Endodermal cell (in vitro differentiated cells): ENCODE measurements around the gene MYBPC1. TPM values are rescaled to one million over a fixed set of nuclear protein-coding genes. Genes with fewer than 3 reads are reported as not detected.

Experiments
- DNase-seq: peaks from one replicate; pipeline ENCODE4 v3.0.0-alpha.2; 2017
- H3K27ac ChIP-seq: 2 replicates; pipeline ENCODE4 v1.5.1; 2013; ENCODE audit warnings: mild to moderate bottlenecking, low read depth, low read length, moderate library complexity
- H3K27me3 ChIP-seq: 2 replicates; pipeline ENCODE4 v1.6.1; 2013; ENCODE audit warnings: mild to moderate bottlenecking, low read length, moderate library complexity; ENCODE audit not compliant: insufficient read depth, control insufficient read depth, poor library complexity, severe bottlenecking
- H3K36me3 ChIP-seq: 2 replicates; pipeline ENCODE4 v1.7.0; 2013; ENCODE audit warnings: mild to moderate bottlenecking, low read length, moderate library complexity; ENCODE audit not compliant: control insufficient read depth, insufficient read depth
- H3K4me1 ChIP-seq: one replicate; pipeline ENCODE4 v1.7.0; 2013; ENCODE audit warnings: low read length; ENCODE audit not compliant: control insufficient read depth, insufficient read depth
- H3K4me3 ChIP-seq: 2 replicates; pipeline ENCODE4 v1.5.1; 2013; ENCODE audit warnings: mild to moderate bottlenecking, low read length, moderate library complexity
- H3K9ac ChIP-seq: 2 replicates; pipeline ENCODE4 v1.6.1; 2013; ENCODE audit warnings: mild to moderate bottlenecking, low read length, moderate library complexity; ENCODE audit not compliant: poor library complexity, severe bottlenecking; ENCODE audit errors: extremely low read depth
- H3K9me3 ChIP-seq: 2 replicates; pipeline ENCODE4 v1.6.1; 2013; ENCODE audit warnings: mild to moderate bottlenecking, low read length, moderate library complexity; ENCODE audit not compliant: control insufficient read depth
- H3K27ac Mint-ChIP-seq: 2 replicates; pipeline ENCODE4 v1.8.0; 2020; ENCODE audit warnings: mixed read lengths
- H3K27me3 Mint-ChIP-seq: 2 replicates; pipeline ENCODE4 v1.8.0; 2021; ENCODE audit warnings: mild to moderate bottlenecking, mixed read lengths; ENCODE audit not compliant: insufficient read depth
- H3K36me3 Mint-ChIP-seq: 2 replicates; pipeline ENCODE4 v1.8.0; 2020; ENCODE audit warnings: low read depth, mixed read lengths
- H3K4me1 Mint-ChIP-seq: 2 replicates; pipeline ENCODE4 v1.8.0; 2020; ENCODE audit warnings: mixed read lengths
- H3K4me3 Mint-ChIP-seq: 2 replicates; pipeline ENCODE4 v1.8.0; 2020; ENCODE audit warnings: mild to moderate bottlenecking, moderate library complexity, mixed read lengths
- H3K9me3 Mint-ChIP-seq: 2 replicates; pipeline ENCODE4 v1.8.0; 2020; ENCODE audit warnings: mild to moderate bottlenecking, mixed read lengths
- CTCF ChIP-seq: fragments of 200-600 bp; sonication (generic); conservative IDR thresholded peaks from 2 replicates; pipeline ENCODE4 v1.5.0; 2021; ENCODE audit warnings: antibody characterized with exemption, mild to moderate bottlenecking
- WGBS, 2 experiments: methylation state at CpG; one replicate each; pipeline versions ENCODE4 v1.1.5 to v1.1.7; 2013; ENCODE audit warnings: missing lambda C conversion rate in 2 of 2, mixed read lengths in 1 of 2; ENCODE audit not compliant: insufficient coverage in 1 of 2, insufficient read length in 1 of 2; 5-methylcytosine and 5-hydroxymethylcytosine counted together
- total RNA-seq, 2 donors: library from RNA; stranded (reverse); fragmentation: NEBNext Ultra II Directional in 1 of 2; extraction: Animal tissue kit (Norgen Biotek cat#: 25700) in 1 of 2; gene quantifications; 2 replicates in 1 of 2; 3 replicates in 1 of 2; pipeline ENCODE4 v1.2.1, GENCODE V29; 2021

The MYBPC1 gene
- total RNA-seq, 2 donors from 2014 or later: not detected

GRCh38 chr12:101628676-101629075 is 33.9 kb downstream of the MYBPC1 start:
- WGBS, 2 experiments: 89 to 94% methylated on average over 2 to 3 of the region's 3 CpGs

GRCh38 chr12:101634724-101635123 is 40.0 kb downstream of the MYBPC1 start:
- Histone ChIP-seq H3K4me1 (no peaks in the 10 kb centered on the region), H3K9ac (no peak overlapping the region), H3K27ac (no peak overlapping the region), H3K9me3 (no peaks in the 10 kb centered on the region), H3K36me3 (no peaks in the 10 kb centered on the region), H3K4me3 (no peak overlapping the region), H3K27me3 (no peaks in the 10 kb centered on the region)
- Mint-ChIP-seq H3K4me1 (no peaks in the 10 kb centered on the region), H3K9me3 (no peaks in the 10 kb centered on the region), H3K27me3 (no peaks in the 10 kb centered on the region), H3K4me3 (no peak overlapping the region), H3K36me3 (no peaks in the 10 kb centered on the region), H3K27ac (no peak overlapping the region)
- DNase-seq: no peak
- TF ChIP-seq CTCF: no peak
- 95 to 100% methylated on average over 1 to 2 of the region's 2 CpGs for WGBS, 2 experiments

More at GRCh38 chr12:101628676-101629075, 33.9 kb downstream of the MYBPC1 start:
- no peaks in the 10 kb centered on the region for H3K27me3 Mint-ChIP-seq
- no peaks in the 10 kb centered on the region for H3K27me3 ChIP-seq
- no peak overlapping the region for H3K27ac ChIP-seq
- H3K36me3 Mint-ChIP-seq: no peaks in the 10 kb centered on the region
- H3K4me3 Mint-ChIP-seq: no peak overlapping the region
- no peaks in the 10 kb centered on the region for H3K4me1 Mint-ChIP-seq
- no peaks in the 10 kb centered on the region for H3K9me3 Mint-ChIP-seq
- no peaks in the 10 kb centered on the region for H3K9me3 ChIP-seq
- H3K9ac ChIP-seq: no peak overlapping the region
- H3K4me1 ChIP-seq: no peaks in the 10 kb centered on the region
- no peak overlapping the region for H3K27ac Mint-ChIP-seq
- no peak overlapping the region for H3K4me3 ChIP-seq
- no peak for TF ChIP-seq CTCF
- no peak for DNase-seq
- no peaks in the 10 kb centered on the region for H3K36me3 ChIP-seq

GRCh38 chr12:101637936-101638335 is 43.2 kb downstream of the MYBPC1 start:
- peaks cover 25% of the 10 kb centered on the region for H3K27me3 Mint-ChIP-seq
- DNase-seq: no peak
- Histone ChIP-seq H3K27ac (no peak overlapping the region), H3K4me1 (no peaks in the 10 kb centered on the region), H3K9me3 (no peaks in the 10 kb centered on the region), H3K27me3 (peaks cover 15% of the 10 kb centered on the region), H3K4me3 (no peak overlapping the region), H3K36me3 (no peaks in the 10 kb centered on the region), H3K9ac (no peak overlapping the region)
- no peak for TF ChIP-seq CTCF
- no peak overlapping the region for H3K27ac Mint-ChIP-seq
- WGBS, 2 experiments: 90 to 91% methylated on average over 1 to 3 of the region's 3 CpGs
- no peaks in the 10 kb centered on the region for H3K4me1 Mint-ChIP-seq
- no peak overlapping the region for H3K4me3 Mint-ChIP-seq
- no peaks in the 10 kb centered on the region for H3K9me3 Mint-ChIP-seq
- no peaks in the 10 kb centered on the region for H3K36me3 Mint-ChIP-seq
